ENCODE measurements around the gene IL1R1.

GRCh38 chr2:102100371-102101096, 42.0 kb upstream of the IL1R1 start:
- TF ChIP-seq POLR2A (IDR thresholded peaks at IDR 0.05) (no peak), EP300 (IDR thresholded peaks at IDR 0.05) (no peak)
